Osteocyte (in vitro differentiated cells): Measurements from ENCODE around the gene SLX4IP. TPM values are rescaled to one million over a fixed set of nuclear protein-coding genes. Genes with fewer than 3 reads are reported as not detected.
A peak's percentile ranks its signal among the peaks of the same experiment; 100 is the strongest.
"Not testable (repeated sequence)": the region's sequence is repeated elsewhere in the genome, so short reads cannot be mapped to it uniquely, and the experiment has no call there.

Experiments
- DNase-seq: peaks from one replicate; pipeline ENCODE4 v3.0.0; 2021; ENCODE audit warnings: mixed read lengths; ENCODE audit not compliant: unreplicated experiment; ENCODE audit errors: extremely low spot score
- H3K27ac Mint-ChIP-seq: one replicate; pipeline ENCODE4 v1.8.0; 2021; ENCODE audit warnings: mild to moderate bottlenecking, mixed read lengths; ENCODE audit not compliant: unreplicated experiment
- H3K27me3 Mint-ChIP-seq: one replicate; pipeline ENCODE4 v1.8.0; 2021; ENCODE audit warnings: mixed read lengths; ENCODE audit not compliant: unreplicated experiment
- H3K36me3 Mint-ChIP-seq: one replicate; pipeline ENCODE4 v1.8.0; 2021; ENCODE audit warnings: mixed read lengths; ENCODE audit not compliant: unreplicated experiment
- H3K4me1 Mint-ChIP-seq: one replicate; pipeline ENCODE4 v1.8.0; 2021; ENCODE audit warnings: mixed read lengths; ENCODE audit not compliant: unreplicated experiment
- H3K4me3 Mint-ChIP-seq: one replicate; pipeline ENCODE4 v1.8.0; 2021; ENCODE audit warnings: mild to moderate bottlenecking, moderate library complexity, mixed read lengths; ENCODE audit not compliant: unreplicated experiment
- H3K9me3 Mint-ChIP-seq: one replicate; pipeline ENCODE4 v1.8.0; 2021; ENCODE audit warnings: mixed read lengths; ENCODE audit not compliant: unreplicated experiment
- CTCF ChIP-seq: fragments of 200-600 bp; sonication (generic); IDR thresholded peaks from 2 replicates; pipeline ENCODE4 v1.5.0; 2021; ENCODE audit warnings: antibody characterized with exemption, mild to moderate bottlenecking, moderate library complexity
- total RNA-seq: library from RNA; stranded (reverse); gene quantifications from 2 replicates; pipeline ENCODE4 v1.2.1, GENCODE V29; 2021

The SLX4IP gene
- total RNA-seq, 1 donor from 2014 or later: 5.4 TPM

GRCh38 chr20:10411673-10412072, 23.4 kb upstream of the SLX4IP start:
- no peak for TF ChIP-seq CTCF
- peaks cover 4% of the 10 kb centered on the region for H3K4me1 Mint-ChIP-seq
- no peak for DNase-seq
- no peak overlapping the region for H3K27ac Mint-ChIP-seq
- no peaks in the 10 kb centered on the region for H3K27me3 Mint-ChIP-seq
- H3K36me3 Mint-ChIP-seq: peaks cover 14% of the 10 kb centered on the region
- no peaks in the 10 kb centered on the region for H3K9me3 Mint-ChIP-seq
- no peak overlapping the region for H3K4me3 Mint-ChIP-seq

- no peak for DNase-seq
- no peak overlapping the region for H3K4me3 Mint-ChIP-seq
- H3K4me1 Mint-ChIP-seq: peaks cover 4% of the 10 kb centered on the region
Measured at GRCh38 chr20:10412591-10413408, 22.3 kb upstream of the SLX4IP start.

GRCh38 chr20:10415013-10415650, 20.0 kb upstream of the SLX4IP start:
- DNase-seq: no peak
- Mint-ChIP-seq H3K9me3 (no peaks in the 10 kb centered on the region), H3K4me1 (peaks cover 4% of the 10 kb centered on the region), H3K27me3 (no peaks in the 10 kb centered on the region), H3K27ac (no peak overlapping the region), H3K4me3 (no peak overlapping the region), H3K36me3 (peaks cover 22% of the 10 kb centered on the region)
- no peak for TF ChIP-seq CTCF

More at GRCh38 chr20:10412591-10413408, 22.3 kb upstream of the SLX4IP start:
- Mint-ChIP-seq H3K9me3 (no peaks in the 10 kb centered on the region), H3K27me3 (no peaks in the 10 kb centered on the region), H3K27ac (no peak overlapping the region), H3K36me3 (peaks cover 18% of the 10 kb centered on the region)
- TF ChIP-seq CTCF: peak; percentile 39

- not testable (repeated sequence) for DNase-seq, H3K4me1 Mint-ChIP-seq, H3K27me3 Mint-ChIP-seq, H3K27ac Mint-ChIP-seq, H3K9me3 Mint-ChIP-seq, H3K4me3 Mint-ChIP-seq
- H3K36me3 Mint-ChIP-seq: peaks cover 15% of the 10 kb centered on the region
Measured at GRCh38 chr20:10417218-10417617, 17.9 kb upstream of the SLX4IP start.

- TF ChIP-seq CTCF: no peak
- no peak for DNase-seq
- no peak overlapping the region for H3K4me3 Mint-ChIP-seq
- no peaks in the 10 kb centered on the region for H3K9me3 Mint-ChIP-seq
- peaks cover 19% of the 10 kb centered on the region for H3K36me3 Mint-ChIP-seq
- peaks cover 9% of the 10 kb centered on the region for H3K4me1 Mint-ChIP-seq
- H3K27ac Mint-ChIP-seq: no peak overlapping the region
- H3K27me3 Mint-ChIP-seq: no peaks in the 10 kb centered on the region
Measured at GRCh38 chr20:10419550-10420133, 15.5 kb upstream of the SLX4IP start.
